Lower leg skin (tissue), 3 donors: Measurements from ENCODE around the gene ABCC10.

Source experiments
- POLR2A ChIP-seq, 2 donors: fragments of 450-650 bp; IDR thresholded peaks; one replicate each; pipeline ENCODE4 v1.6.1; 2016 to 2017; ENCODE audit warnings: antibody characterized with exemption in 2 of 2, mild to moderate bottlenecking in 1 of 2, moderate library complexity in 1 of 2
- TF ChIP-seq, protein P1 (sequence below), 3 donors: fragments of 450-650 bp; IDR thresholded peaks; one replicate each; pipeline ENCODE4 v1.5.1; 2016; ENCODE audit warnings: antibody characterized with exemption in 3 of 3, mild to moderate bottlenecking in 3 of 3, moderate library complexity in 2 of 3

DNA sequence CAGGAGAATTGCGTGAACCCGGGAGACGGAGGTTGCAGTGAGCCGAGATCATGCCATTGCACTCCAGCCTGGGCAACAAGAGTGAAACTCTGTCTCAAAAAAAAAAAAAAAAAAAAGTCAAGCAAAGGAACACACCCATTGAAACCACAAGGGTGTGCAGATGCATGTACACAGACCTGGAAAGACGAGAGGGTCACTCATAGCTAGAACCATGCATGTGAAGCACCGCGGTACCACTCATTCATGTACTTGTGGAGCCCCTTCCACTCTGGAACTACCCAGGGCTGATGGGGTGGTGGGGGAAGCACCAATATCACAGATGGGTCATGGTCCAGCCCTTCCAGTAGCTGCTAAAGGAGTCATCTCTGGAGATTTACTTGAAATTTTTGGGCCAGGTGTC is 42.6 kb downstream of the ABCC10 start:
- TF ChIP-seq POLR2A (IDR thresholded peaks at IDR 0.05), result no peak
- TF ChIP-seq, protein P1, sequence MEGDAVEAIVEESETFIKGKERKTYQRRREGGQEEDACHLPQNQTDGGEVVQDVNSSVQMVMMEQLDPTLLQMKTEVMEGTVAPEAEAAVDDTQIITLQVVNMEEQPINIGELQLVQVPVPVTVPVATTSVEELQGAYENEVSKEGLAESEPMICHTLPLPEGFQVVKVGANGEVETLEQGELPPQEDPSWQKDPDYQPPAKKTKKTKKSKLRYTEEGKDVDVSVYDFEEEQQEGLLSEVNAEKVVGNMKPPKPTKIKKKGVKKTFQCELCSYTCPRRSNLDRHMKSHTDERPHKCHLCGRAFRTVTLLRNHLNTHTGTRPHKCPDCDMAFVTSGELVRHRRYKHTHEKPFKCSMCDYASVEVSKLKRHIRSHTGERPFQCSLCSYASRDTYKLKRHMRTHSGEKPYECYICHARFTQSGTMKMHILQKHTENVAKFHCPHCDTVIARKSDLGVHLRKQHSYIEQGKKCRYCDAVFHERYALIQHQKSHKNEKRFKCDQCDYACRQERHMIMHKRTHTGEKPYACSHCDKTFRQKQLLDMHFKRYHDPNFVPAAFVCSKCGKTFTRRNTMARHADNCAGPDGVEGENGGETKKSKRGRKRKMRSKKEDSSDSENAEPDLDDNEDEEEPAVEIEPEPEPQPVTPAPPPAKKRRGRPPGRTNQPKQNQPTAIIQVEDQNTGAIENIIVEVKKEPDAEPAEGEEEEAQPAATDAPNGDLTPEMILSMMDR (IDR thresholded peaks at IDR 0.05), result no peak
